OCI-LY3 (cell line): Measurements from ENCODE around the gene DNAJC4.

ENCODE experiments used
- H2AFZ ChIP-seq: fragments of 200-600, 300-600 bp; shearing (Covaris generic); 2 replicates; pipeline ENCODE4 v1.6.0; 2014; ENCODE audit warnings: antibody characterized with exemption, low read depth, low read length
- H3K27ac ChIP-seq: fragments of 200-600, 300-600 bp; sonication (generic); 2 replicates; pipeline ENCODE4 v1.5.1; 2014; ENCODE audit warnings: mild to moderate bottlenecking, low read length, moderate library complexity, mixed read lengths
- H3K27me3 ChIP-seq: fragments of 200-600, 300-600 bp; sonication (generic); 2 replicates; pipeline ENCODE4 v1.6.1; 2014; ENCODE audit warnings: low read depth, low read length, mixed read lengths
- H3K36me3 ChIP-seq: fragments of 200-600, 300-600 bp; sonication (generic); replicated peaks from 2 replicates; pipeline ENCODE3; 2014; ENCODE audit warnings: low read depth, low read length, mixed read lengths
- H3K4me1 ChIP-seq: fragments of 300-600, 200-600 bp; sonication (generic); 2 replicates; pipeline ENCODE4 v1.6.1; 2014; ENCODE audit warnings: low read length, mixed read lengths
- H3K4me2 ChIP-seq: fragments of 200-600, 300-600 bp; sonication (generic); 2 replicates; pipeline ENCODE4 v1.6.1; 2014; ENCODE audit warnings: low read length, mixed read lengths
- H3K4me3 ChIP-seq: fragments of 300-600, 200-600 bp; sonication (generic); 2 replicates; pipeline ENCODE4 v1.5.1; 2014; ENCODE audit warnings: antibody characterized with exemption, mild to moderate bottlenecking, low read length, moderate library complexity
- H3K79me2 ChIP-seq: fragments of 300-600, 200-600 bp; shearing (Covaris generic); 2 replicates; pipeline ENCODE4 v1.6.1; 2014; ENCODE audit warnings: mild to moderate bottlenecking, low read length, mixed read lengths
- H3K9ac ChIP-seq: fragments of 300-600, 200-600 bp; shearing (Covaris generic); 2 replicates; pipeline ENCODE4 v1.6.0; 2014; ENCODE audit warnings: mild to moderate bottlenecking, low read length, moderate library complexity
- H3K9me3 ChIP-seq: fragments of 200-600, 300-600 bp; shearing (Covaris generic); 2 replicates; pipeline ENCODE4 v1.6.1; 2014; ENCODE audit warnings: low read length, mixed read lengths; ENCODE audit not compliant: insufficient read depth
- H4K20me1 ChIP-seq: fragments of 200-600, 300-600 bp; sonication (generic); 2 replicates; pipeline ENCODE4 v1.6.1; 2016; ENCODE audit warnings: low read length, mixed read lengths; ENCODE audit not compliant: insufficient read depth
- EZH2phosphoT487 ChIP-seq: fragments of 200-600 bp; shearing (Covaris generic); IDR thresholded peaks from 2 replicates; pipeline ENCODE4 v1.6.1; 2018; ENCODE audit warnings: antibody characterized with exemption, mixed run types, low read depth
- TF ChIP-seq, protein P1 (sequence below): fragments of 200-600, 300-600 bp; sonication (generic); IDR thresholded peaks from 2 replicates; pipeline ENCODE4 v1.5.1; 2014; ENCODE audit warnings: antibody characterized with exemption, low read length, low read depth

The DNAJC4 gene

DNA sequence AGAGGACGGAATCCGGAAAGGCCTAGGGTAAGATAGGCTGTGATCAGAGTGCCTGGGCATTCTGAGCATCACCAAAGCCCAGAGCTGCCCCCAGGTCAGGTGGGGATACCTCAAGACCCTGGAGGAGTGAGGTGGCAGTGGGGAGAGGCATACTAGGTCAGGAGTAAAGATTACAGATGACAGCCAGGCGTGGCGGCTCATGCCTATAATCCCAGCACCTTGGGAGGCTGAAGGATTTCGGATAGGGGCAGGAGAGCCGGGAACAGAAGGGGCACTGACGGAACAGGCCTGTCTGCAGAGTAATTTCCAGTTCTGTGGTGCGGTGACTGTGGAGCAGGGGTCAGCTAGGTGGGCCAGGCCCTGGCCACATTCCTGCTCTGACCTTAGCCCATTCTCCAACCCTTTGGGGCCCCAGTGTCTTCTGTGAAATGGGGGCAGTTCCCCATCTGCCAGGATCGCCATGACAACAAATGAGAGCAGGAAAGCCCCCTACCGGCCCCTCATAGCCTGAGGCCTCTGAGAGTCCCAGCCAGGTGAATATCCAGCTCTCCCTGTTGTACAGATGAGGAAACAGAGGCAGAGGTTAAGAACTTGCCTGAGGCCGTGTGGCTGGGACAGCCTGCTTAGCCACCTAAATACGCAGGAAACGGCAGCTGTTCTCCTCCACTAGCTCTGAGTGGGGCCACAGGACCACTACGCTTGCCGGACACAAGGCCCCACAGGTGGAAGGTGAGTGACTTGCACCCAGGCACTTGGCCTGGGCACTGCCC, 44.9 kb downstream of the DNAJC4 start:
- H3K4me3 ChIP-seq = no peak overlapping the region
- H3K27me3 ChIP-seq = no peaks in the 10 kb centered on the region
- no peak overlapping the region for H2AFZ ChIP-seq
- H3K4me1 ChIP-seq = peaks cover 21% of the 10 kb centered on the region; the same call in 1 of the 2 replicates
- H3K9me3 ChIP-seq = no peaks in the 10 kb centered on the region
- H4K20me1 ChIP-seq = no peaks in the 10 kb centered on the region
- H3K36me3 ChIP-seq = peaks cover 12% of the 10 kb centered on the region
- H3K79me2 ChIP-seq = peaks cover 13% of the 10 kb centered on the region
- H3K27ac ChIP-seq = no peak overlapping the region
- peak overlapping the region; percentile 5; the same call in 1 of the 2 replicates for H3K4me2 ChIP-seq
- no peak overlapping the region for H3K9ac ChIP-seq
- TF ChIP-seq, protein P1, sequence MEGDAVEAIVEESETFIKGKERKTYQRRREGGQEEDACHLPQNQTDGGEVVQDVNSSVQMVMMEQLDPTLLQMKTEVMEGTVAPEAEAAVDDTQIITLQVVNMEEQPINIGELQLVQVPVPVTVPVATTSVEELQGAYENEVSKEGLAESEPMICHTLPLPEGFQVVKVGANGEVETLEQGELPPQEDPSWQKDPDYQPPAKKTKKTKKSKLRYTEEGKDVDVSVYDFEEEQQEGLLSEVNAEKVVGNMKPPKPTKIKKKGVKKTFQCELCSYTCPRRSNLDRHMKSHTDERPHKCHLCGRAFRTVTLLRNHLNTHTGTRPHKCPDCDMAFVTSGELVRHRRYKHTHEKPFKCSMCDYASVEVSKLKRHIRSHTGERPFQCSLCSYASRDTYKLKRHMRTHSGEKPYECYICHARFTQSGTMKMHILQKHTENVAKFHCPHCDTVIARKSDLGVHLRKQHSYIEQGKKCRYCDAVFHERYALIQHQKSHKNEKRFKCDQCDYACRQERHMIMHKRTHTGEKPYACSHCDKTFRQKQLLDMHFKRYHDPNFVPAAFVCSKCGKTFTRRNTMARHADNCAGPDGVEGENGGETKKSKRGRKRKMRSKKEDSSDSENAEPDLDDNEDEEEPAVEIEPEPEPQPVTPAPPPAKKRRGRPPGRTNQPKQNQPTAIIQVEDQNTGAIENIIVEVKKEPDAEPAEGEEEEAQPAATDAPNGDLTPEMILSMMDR = no peak
- no peak for TF ChIP-seq EZH2phosphoT487

DNA sequence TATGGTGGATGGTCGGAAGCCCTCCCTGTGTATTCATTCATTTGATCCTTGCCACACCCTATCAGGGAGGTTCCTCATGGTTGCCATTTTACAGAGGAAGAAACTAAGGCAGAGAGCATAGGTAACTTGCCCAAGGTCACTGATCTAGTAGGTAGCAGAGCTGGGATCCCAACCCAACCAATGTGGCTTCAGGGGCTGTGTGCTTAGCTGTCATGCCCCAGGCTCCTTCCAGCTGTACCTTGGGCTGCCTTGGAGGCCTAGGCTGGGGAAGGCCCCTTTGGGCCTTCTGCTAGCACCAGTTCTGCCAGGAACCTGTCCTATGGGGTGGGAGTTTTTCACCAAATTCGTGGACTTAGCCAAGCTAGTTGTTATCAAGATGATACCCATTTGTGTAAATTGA, 45.5 kb downstream of the DNAJC4 start:
- Histone ChIP-seq H3K79me2 (peaks cover 13% of the 10 kb centered on the region), H3K27ac (no peak overlapping the region), H3K27me3 (no peaks in the 10 kb centered on the region), H3K9me3 (no peaks in the 10 kb centered on the region), H3K36me3 (peaks cover 12% of the 10 kb centered on the region), H3K4me2 (no peak overlapping the region), H3K4me3 (no peak overlapping the region), H3K9ac (no peak overlapping the region), H4K20me1 (no peaks in the 10 kb centered on the region), H2AFZ (no peak overlapping the region), H3K4me1 (peaks cover 21% of the 10 kb centered on the region; the same call in 1 of the 2 replicates)
- TF ChIP-seq, protein P1 = no peak
- no peak for TF ChIP-seq EZH2phosphoT487

DNA sequence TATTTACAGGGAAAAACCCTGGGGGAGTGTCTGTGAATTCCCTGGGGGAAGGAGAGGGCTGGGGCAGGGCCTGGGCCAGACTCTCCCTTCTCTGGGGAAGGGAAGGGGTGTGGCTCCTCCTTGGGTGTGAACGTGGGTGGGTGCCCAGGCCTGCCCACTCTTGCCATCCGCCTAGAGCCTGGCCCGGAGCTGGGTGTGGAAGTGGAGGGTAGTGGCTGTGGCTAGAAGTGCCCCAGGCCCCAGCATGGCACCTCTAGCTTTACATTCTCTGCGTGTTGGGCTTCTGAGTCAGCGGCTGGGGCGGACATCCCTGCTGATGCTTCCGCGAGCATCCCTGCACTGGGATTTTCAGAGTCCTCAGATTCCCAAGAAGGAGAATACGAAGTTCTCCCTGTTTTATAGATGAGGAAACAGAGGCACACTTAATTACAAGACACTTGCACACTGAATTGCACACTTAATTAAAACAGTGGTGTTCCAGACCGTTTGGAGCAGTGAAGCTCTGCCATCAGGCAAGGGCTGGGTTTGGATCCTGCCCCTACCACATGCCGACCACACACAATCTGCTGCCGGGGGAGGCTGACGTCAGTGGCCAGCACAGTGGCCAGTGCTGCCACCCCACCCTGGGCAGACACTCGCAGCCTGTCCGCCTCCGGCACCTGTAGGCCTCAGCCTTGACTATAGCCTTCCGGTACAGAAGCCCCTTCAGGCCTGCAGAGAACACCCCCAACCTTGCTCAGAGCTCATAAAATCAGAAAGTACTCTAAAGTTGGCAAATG, 46.5 kb downstream of the DNAJC4 start:
- Histone ChIP-seq H3K9ac (no peak overlapping the region), H3K27ac (no peak overlapping the region), H3K4me1 (peaks cover 19% of the 10 kb centered on the region; the same call in 1 of the 2 replicates), H2AFZ (no peak overlapping the region), H3K9me3 (no peaks in the 10 kb centered on the region), H4K20me1 (no peaks in the 10 kb centered on the region), H3K4me2 (no peak overlapping the region), H3K27me3 (no peaks in the 10 kb centered on the region), H3K36me3 (peaks cover 12% of the 10 kb centered on the region), H3K4me3 (no peak overlapping the region), H3K79me2 (peaks cover 9% of the 10 kb centered on the region)
- no peak for TF ChIP-seq EZH2phosphoT487
- TF ChIP-seq, protein P1 = no peak

DNA sequence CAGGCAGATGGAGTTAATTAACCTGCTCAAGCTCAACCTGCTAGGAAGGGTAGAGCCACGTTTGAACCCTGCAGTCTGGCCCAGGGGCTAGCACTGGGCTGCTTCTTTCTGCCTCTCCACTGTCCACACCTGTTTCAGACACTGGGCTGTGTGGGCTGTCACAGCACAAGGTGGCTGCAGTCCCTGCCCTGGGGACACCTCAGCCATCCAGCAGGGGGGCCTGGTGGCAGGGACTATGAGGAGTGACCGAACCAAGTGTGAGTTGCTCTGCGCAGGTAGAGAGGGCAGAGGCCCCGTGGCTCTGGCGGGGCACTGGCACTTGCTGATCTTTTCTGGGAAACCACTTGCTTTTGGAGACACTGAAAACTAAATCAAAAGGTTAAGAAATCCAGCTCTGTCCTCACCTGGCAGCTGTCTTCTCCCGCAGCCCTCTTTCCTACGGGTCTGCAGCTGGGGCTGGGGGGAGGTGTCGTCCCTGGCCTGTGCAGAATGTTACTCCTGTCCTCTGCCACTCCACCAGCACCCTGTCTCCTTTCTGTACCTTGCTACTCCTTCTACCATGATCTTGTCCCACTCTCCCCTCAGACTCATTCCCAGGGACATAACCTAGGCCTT, 48.3 kb downstream of the DNAJC4 start:
- Histone ChIP-seq H3K4me1 (peaks cover 13% of the 10 kb centered on the region; the same call in 1 of the 2 replicates), H4K20me1 (no peaks in the 10 kb centered on the region), H3K36me3 (peaks cover 18% of the 10 kb centered on the region), H3K27ac (no peak overlapping the region), H3K79me2 (peaks cover 5% of the 10 kb centered on the region; the same call in 1 of the 2 replicates), H3K4me2 (no peak overlapping the region), H3K4me3 (no peak overlapping the region), H3K9ac (no peak overlapping the region), H3K27me3 (no peaks in the 10 kb centered on the region), H2AFZ (no peak overlapping the region), H3K9me3 (no peaks in the 10 kb centered on the region)
- TF ChIP-seq, protein P1 = no peak
